ENCODE data around the gene SYNE1. TPM values are rescaled to one million over a fixed set of nuclear protein-coding genes. Genes with fewer than 3 reads are reported as not detected.

Gene SYNE1
- polyA plus RNA-seq, 1 donor from 2014 or later = 38.5 TPM

DNA sequence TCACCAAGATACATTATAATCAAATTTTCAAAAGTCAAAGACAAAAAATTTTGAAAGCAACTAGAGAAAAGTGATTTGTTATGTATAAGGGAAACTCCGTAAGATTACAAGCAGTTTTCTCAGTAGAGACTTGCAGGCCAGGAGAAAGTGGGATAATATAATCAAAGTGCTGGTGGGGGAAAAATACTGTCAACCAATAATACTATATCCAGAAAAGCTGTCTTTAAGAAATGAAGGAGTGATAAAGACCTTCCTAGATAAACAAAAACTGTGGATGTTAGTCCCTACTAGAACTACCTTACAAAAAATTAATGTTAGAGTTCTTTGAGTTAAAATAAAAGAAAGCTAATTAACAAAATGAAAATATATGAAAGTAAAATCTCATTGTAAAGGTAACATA lies 79.7 kb downstream of the SYNE1 start:
- TF ChIP-seq POLR2AphosphoS5 (IDR thresholded peaks at IDR 0.05) (no peak), MXI1 (conservative IDR thresholded peaks at IDR 0.05; ENCODE audit: poor library complexity, severe bottlenecking) (no peak), RAD21 (conservative IDR thresholded peaks at IDR 0.05) (no peak), EP300 (conservative IDR thresholded peaks at IDR 0.05; ENCODE audit: poor library complexity, severe bottlenecking) (no peak), TAF1 (IDR thresholded peaks at IDR 0.05; ENCODE audit: low read depth) (no peak), SMC3 (conservative IDR thresholded peaks at IDR 0.05; ENCODE audit: poor library complexity) (no peak), EZH2 (IDR thresholded peaks at IDR 0.05; ENCODE audit: borderline replicate concordance, insufficient read depth, low read length, poor library complexity, severe bottlenecking) (no peak)
- TF ChIP-seq, protein P1, sequence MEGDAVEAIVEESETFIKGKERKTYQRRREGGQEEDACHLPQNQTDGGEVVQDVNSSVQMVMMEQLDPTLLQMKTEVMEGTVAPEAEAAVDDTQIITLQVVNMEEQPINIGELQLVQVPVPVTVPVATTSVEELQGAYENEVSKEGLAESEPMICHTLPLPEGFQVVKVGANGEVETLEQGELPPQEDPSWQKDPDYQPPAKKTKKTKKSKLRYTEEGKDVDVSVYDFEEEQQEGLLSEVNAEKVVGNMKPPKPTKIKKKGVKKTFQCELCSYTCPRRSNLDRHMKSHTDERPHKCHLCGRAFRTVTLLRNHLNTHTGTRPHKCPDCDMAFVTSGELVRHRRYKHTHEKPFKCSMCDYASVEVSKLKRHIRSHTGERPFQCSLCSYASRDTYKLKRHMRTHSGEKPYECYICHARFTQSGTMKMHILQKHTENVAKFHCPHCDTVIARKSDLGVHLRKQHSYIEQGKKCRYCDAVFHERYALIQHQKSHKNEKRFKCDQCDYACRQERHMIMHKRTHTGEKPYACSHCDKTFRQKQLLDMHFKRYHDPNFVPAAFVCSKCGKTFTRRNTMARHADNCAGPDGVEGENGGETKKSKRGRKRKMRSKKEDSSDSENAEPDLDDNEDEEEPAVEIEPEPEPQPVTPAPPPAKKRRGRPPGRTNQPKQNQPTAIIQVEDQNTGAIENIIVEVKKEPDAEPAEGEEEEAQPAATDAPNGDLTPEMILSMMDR (IDR thresholded peaks at IDR 0.05; ENCODE audit: poor library complexity, severe bottlenecking) = no peak
- TF ChIP-seq, protein P2, sequence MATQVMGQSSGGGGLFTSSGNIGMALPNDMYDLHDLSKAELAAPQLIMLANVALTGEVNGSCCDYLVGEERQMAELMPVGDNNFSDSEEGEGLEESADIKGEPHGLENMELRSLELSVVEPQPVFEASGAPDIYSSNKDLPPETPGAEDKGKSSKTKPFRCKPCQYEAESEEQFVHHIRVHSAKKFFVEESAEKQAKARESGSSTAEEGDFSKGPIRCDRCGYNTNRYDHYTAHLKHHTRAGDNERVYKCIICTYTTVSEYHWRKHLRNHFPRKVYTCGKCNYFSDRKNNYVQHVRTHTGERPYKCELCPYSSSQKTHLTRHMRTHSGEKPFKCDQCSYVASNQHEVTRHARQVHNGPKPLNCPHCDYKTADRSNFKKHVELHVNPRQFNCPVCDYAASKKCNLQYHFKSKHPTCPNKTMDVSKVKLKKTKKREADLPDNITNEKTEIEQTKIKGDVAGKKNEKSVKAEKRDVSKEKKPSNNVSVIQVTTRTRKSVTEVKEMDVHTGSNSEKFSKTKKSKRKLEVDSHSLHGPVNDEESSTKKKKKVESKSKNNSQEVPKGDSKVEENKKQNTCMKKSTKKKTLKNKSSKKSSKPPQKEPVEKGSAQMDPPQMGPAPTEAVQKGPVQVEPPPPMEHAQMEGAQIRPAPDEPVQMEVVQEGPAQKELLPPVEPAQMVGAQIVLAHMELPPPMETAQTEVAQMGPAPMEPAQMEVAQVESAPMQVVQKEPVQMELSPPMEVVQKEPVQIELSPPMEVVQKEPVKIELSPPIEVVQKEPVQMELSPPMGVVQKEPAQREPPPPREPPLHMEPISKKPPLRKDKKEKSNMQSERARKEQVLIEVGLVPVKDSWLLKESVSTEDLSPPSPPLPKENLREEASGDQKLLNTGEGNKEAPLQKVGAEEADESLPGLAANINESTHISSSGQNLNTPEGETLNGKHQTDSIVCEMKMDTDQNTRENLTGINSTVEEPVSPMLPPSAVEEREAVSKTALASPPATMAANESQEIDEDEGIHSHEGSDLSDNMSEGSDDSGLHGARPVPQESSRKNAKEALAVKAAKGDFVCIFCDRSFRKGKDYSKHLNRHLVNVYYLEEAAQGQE (IDR thresholded peaks at IDR 0.05; ENCODE audit: borderline replicate concordance) = no peak
- no peak overlapping the region for H2AFZ ChIP-seq (ENCODE audit: low read depth, low read length)

DNA sequence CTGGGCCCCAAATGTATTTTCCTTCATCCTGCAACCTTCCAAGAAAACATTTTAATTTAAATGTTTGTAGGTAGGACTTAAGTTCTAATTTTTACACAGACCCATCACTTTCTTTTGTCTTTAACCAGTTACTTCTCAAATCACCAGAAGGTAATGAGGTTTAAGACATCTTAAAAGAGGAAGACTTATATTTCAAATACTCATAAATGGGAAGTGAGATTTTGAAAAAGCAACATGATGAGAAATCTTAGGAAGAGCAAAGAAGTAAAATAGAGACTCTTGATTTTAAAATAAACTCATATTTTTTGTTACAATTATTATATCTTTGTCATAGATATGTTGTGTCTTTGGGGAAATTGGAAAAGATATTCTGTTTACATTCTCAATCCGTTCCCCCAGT lies 82.3 kb downstream of the SYNE1 start:
- TF ChIP-seq, protein P1 (IDR thresholded peaks at IDR 0.05; ENCODE audit: poor library complexity, severe bottlenecking) = no peak
- TF ChIP-seq POLR2AphosphoS5 (IDR thresholded peaks at IDR 0.05) (no peak), MXI1 (conservative IDR thresholded peaks at IDR 0.05; ENCODE audit: poor library complexity, severe bottlenecking) (no peak), RAD21 (conservative IDR thresholded peaks at IDR 0.05) (no peak), EZH2 (IDR thresholded peaks at IDR 0.05; ENCODE audit: borderline replicate concordance, insufficient read depth, low read length, poor library complexity, severe bottlenecking) (no peak), EP300 (conservative IDR thresholded peaks at IDR 0.05; ENCODE audit: poor library complexity, severe bottlenecking) (no peak), TAF1 (IDR thresholded peaks at IDR 0.05; ENCODE audit: low read depth) (no peak), SMC3 (conservative IDR thresholded peaks at IDR 0.05; ENCODE audit: poor library complexity) (no peak)
- TF ChIP-seq, protein P2 (IDR thresholded peaks at IDR 0.05; ENCODE audit: borderline replicate concordance) = no peak
- Histone ChIP-seq H3F3A (ENCODE audit: insufficient read depth, low read length, poor library complexity, severe bottlenecking) (no peaks in the 10 kb centered on the region), H3K27me3 (ENCODE audit: insufficient read depth, low read depth, low read length) (no peaks in the 10 kb centered on the region)

More for the DNA sequence above, 79.7 kb downstream of the SYNE1 start:
- H3F3A ChIP-seq (ENCODE audit: insufficient read depth, low read length, poor library complexity, severe bottlenecking) = no peaks in the 10 kb centered on the region
- H3K27ac ChIP-seq (ENCODE audit: low read length) = no peak overlapping the region
- no peak overlapping the region for H3K4me2 ChIP-seq (ENCODE audit: low read length)
- H3K79me2 ChIP-seq (replicated peaks; ENCODE audit: insufficient read depth, low read length) = no peaks in the 10 kb centered on the region
- H3K9ac ChIP-seq (ENCODE audit: low read length) = no peak overlapping the region
- peaks cover 4% of the 10 kb centered on the region for H3K9me3 ChIP-seq (ENCODE audit: low read length)
- H3K9me2 ChIP-seq (ENCODE audit: insufficient read depth, low read length) = no peaks in the 10 kb centered on the region
- no peaks in the 10 kb centered on the region for H4K20me1 ChIP-seq (ENCODE audit: insufficient read depth)
- H3K4me3 ChIP-seq (ENCODE audit: low read length) = no peak overlapping the region
- no peaks in the 10 kb centered on the region for H3K36me3 ChIP-seq (ENCODE audit: insufficient read depth, low read length)
- H3K27me3 ChIP-seq (ENCODE audit: insufficient read depth, low read depth, low read length) = no peaks in the 10 kb centered on the region

More for the DNA sequence above, 82.3 kb downstream of the SYNE1 start:
- Histone ChIP-seq H3K9ac (ENCODE audit: low read length) (no peak overlapping the region), H3K9me3 (ENCODE audit: low read length) (no peaks in the 10 kb centered on the region), H3K79me2 (replicated peaks; ENCODE audit: insufficient read depth, low read length) (no peaks in the 10 kb centered on the region), H3K27ac (ENCODE audit: low read length) (no peak overlapping the region), H3K9me2 (ENCODE audit: insufficient read depth, low read length) (no peaks in the 10 kb centered on the region), H3K4me3 (ENCODE audit: low read length) (no peak overlapping the region), H3K4me2 (ENCODE audit: low read length) (no peak overlapping the region), H3K36me3 (ENCODE audit: insufficient read depth, low read length) (no peaks in the 10 kb centered on the region), H4K20me1 (ENCODE audit: insufficient read depth) (no peaks in the 10 kb centered on the region), H2AFZ (ENCODE audit: low read depth, low read length) (no peak overlapping the region)
